GM13977 (cell line): Measurements from ENCODE around the gene ZMYND8.
A peak's percentile ranks its signal among the peaks of the same experiment; 100 is the strongest.
"Not testable (repeated sequence)": the region's sequence is repeated elsewhere in the genome, so short reads cannot be mapped to it uniquely, and the experiment has no call there.

ENCODE experiments used
- DNase-seq: peaks from one replicate; pipeline ENCODE4 v3.0.0; 2012; ENCODE audit warnings: low spot score
- in situ Hi-C: fragments of 300-500 bp; cut with MboI; formaldehyde crosslinking; loops from one replicate; pipeline ENCODE4 v1.12.0; 2022; ENCODE audit warnings: low sequenced_read_pairs, low pct_unique_long_range_greater_than_20kb, mixed read lengths, inconsistent platforms; ENCODE audit not compliant: unreplicated experiment
- TF ChIP-seq, protein P1 (sequence below): IDR thresholded peaks from 2 replicates; pipeline ENCODE4 v1.5.1; 2012; ENCODE audit warnings: mild to moderate bottlenecking, control low read depth; ENCODE audit not compliant: insufficient read depth; ENCODE audit errors: extremely low read depth, missing control alignments

ZMYND8 gene

DNA sequence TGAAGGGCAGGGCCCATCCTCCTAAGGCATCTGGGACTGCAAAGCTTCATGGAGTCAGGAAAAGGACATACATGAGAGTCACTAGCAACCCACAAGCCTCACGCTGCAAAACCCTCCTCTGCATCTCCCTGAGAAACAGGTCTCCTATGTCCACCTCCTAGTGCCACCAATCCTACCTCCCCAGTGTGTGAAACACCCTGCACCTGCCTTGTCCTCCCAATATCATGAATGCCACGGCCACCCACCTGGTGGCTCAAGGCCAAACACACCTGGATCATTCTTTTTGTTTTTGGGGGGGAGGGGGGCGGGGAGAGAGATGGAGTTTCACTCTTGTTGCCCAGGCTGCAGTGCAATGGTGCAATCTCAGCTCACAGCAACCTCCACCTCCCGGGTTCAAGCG, 90.5 kb downstream of the ZMYND8 start:
- TF ChIP-seq, protein P1, sequence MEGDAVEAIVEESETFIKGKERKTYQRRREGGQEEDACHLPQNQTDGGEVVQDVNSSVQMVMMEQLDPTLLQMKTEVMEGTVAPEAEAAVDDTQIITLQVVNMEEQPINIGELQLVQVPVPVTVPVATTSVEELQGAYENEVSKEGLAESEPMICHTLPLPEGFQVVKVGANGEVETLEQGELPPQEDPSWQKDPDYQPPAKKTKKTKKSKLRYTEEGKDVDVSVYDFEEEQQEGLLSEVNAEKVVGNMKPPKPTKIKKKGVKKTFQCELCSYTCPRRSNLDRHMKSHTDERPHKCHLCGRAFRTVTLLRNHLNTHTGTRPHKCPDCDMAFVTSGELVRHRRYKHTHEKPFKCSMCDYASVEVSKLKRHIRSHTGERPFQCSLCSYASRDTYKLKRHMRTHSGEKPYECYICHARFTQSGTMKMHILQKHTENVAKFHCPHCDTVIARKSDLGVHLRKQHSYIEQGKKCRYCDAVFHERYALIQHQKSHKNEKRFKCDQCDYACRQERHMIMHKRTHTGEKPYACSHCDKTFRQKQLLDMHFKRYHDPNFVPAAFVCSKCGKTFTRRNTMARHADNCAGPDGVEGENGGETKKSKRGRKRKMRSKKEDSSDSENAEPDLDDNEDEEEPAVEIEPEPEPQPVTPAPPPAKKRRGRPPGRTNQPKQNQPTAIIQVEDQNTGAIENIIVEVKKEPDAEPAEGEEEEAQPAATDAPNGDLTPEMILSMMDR: no peak
- in situ Hi-C loops: loop anchor here (10.0 kb wide), 1 partner anchor 119 kb away; no protein-coding TSS in a partner anchor
- DNase-seq: no peak

DNA sequence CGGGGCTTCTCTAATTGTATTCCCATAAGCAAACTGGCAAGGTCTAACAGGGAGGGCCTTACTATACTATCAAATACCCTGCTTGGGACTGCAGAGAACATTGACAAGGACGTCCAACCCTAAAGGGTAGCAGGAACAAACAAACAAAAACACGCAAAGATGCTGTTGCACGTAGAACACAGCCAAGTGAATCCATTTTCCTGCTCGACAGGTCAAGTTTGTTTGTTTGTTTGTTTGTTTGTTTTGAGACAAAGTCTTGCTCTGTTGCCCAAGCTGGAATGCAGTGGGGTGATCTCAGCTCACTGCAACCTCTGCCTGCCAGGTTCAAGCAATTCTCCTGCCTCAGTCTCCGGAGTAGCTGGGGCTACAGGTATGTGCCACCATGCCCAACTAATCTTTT, 91.3 kb downstream of the ZMYND8 start:
- no peak for DNase-seq
- in situ Hi-C loops: loop anchor here (10.0 kb wide), 1 partner anchor 120 kb away; no protein-coding TSS in a partner anchor
- TF ChIP-seq, protein P1: no peak

DNA sequence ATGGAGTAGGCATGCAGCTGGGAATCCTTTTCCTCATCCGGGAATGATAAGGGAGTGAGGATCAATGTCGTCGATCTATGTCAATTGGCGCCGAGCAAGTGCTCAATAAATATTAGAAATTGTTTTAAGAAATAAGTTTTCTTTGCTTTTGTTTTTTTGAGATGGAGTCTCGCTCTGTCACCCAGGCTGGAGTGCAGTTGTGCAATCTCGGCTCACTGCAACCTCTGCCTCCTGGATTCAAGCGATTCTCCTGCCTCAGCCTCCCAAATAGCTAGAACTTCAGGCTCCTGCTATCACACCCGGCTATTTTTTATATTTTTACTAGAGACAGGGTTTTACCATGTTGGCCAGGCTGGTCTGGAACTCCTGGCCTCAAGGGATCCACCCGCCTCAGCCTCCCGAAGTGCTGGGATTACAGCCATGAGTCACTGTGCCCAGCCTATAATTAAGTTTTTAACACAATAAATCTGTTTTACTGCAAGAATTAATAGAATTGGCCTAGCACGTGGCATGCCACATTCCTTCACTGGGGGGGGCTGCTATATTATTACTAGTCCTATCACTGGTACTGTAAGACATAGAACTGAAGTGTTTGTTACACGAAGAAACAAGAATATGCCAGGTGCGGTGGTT, 92.2 kb downstream of the ZMYND8 start:
- not testable (repeated sequence) for DNase-seq
- in situ Hi-C loops: loop anchor here (10.0 kb wide), 1 partner anchor 121 kb away; no protein-coding TSS in a partner anchor

DNA sequence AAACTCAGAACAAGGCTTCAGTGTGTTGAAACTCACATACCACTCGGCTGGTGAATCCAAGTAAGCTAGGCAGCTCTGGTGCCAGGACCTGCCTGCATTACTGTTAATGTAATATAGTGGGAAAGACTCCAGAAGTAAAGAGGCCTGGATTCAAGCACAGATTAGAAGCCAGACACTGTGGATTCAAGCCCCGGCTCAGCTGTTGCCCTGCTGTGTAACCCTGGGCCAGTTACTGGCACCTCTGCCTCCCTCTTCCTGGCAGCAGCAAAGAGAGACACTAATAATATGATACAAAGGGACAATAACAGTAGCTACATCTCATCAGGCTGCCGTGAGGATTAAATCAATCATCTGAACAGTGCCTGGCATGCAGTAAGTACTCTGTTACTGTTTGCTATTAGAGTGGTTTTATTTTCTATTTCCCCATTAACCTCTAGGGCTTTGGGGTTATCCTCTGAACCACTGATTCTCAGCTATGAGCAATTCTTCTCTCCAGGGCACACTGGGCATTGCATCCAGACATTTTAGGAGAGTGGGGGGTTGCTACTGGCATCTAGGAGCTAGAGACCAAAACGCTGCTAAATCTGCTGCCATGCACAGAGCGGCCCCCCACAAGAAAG, 92.9 kb downstream of the ZMYND8 start:
- no peak for DNase-seq
- TF ChIP-seq, protein P1: no peak
- in situ Hi-C loops: loop anchor here (10.0 kb wide), 1 partner anchor 121 kb away; no protein-coding TSS in a partner anchor

DNA sequence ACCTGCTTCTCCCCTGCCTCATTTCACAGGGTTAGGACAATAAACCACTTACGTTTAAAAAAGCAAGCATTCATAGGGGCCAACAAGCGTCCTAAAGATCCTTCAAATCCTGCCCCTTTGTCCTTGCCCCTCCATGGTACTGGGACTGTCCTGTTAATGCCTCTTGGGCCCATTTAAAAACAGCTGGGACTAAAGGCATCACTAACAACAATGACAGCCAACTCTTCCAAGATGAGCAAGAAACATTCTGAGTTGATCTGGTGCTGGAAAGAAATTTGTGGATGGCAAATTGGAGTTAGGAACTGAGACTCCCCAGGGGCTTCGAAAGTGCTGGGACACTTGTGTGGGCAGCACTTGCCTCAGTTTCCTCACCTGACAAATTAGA, 93.4 kb downstream of the ZMYND8 start:
- in situ Hi-C loops: loop anchor here (10.0 kb wide), 1 partner anchor 122 kb away; no protein-coding TSS in a partner anchor
- DNase-seq: no peak
- TF ChIP-seq, protein P1: no peak

DNA sequence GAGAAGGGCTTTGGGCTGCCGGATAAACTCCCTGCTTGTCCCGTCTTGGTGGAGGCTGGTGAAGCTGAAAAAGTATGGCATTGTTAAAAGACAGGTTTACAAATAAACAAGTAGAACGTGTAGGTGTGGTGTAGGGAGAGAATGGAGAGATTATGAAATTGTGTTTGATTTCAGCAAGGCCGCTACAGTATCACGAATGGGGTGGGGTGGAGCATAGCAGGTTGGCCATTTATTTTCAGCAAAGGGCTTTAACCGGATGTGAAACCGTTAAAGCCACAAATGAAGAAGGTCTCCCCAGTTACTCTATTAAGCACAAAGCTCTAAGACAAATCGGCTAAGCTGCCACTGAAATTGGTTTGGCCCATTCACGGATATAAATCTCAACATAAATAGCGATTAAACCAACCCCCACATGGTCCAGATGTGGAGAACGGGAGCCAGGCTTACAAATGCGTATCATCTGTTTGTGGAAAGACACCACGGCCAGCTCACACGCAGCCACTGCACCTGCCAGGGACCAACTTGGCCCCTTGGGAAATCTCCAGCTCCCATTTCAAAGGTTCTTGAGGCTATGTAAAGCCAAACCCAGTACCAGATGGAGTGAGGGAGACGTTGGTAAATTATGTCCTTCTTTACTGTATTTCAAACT, 94.0 kb downstream of the ZMYND8 start:
- in situ Hi-C loops: loop anchor here (10.0 kb wide), 1 partner anchor 122 kb away; no protein-coding TSS in a partner anchor
- TF ChIP-seq, protein P1: no peak
- DNase-seq: peak; percentile 65

DNA sequence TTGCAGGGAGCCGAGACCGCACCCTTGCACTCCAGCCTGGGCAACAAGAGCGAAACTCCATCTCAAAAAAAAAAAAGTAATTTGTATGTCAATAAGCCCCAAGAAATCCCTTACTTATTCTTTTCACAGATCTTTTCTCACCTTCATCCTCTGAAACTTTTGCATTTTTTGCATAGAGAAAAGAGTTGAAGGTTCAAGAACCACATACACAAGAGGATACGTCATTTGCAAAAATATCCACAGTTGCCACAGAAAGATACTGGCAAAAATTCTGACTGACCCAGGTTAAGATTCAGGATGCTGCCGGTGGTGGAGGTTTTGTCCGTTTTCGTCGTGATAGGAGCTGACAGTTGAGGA, 94.5 kb downstream of the ZMYND8 start:
- no peak for DNase-seq
- TF ChIP-seq, protein P1: no peak
- in situ Hi-C loops: loop anchor here (10.0 kb wide), 1 partner anchor 123 kb away; no protein-coding TSS in a partner anchor

DNA sequence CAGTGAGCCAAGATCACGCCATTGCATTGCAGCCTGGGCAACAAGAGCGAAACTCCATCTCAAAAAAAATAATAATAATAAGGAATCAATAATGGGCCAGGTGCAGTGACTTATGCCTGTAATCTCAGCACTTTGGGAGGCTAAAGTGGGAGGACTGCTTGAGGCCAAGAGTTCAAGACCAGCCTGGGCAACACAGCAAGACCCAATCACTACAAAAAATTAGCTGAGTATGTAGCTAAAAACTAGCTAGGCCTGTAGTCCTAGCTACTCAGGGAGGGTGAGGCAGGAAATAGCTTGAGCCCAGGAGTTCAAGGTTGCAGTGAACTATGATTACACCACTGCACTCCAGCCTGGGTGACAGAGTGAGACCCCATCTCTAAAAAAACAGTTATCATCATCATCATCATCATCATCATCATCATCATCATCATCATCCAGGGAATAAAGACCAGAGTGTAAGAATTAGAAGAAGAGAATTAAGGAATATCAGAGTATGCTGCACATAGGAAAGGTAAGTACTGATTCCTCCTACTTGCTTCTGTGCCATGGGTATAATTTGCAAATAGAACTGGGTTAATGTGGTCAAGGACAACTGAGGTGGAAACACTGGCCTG, 95.2 kb downstream of the ZMYND8 start:
- in situ Hi-C loops: loop anchor here (10.0 kb wide), 1 partner anchor 124 kb away; no protein-coding TSS in a partner anchor

DNA sequence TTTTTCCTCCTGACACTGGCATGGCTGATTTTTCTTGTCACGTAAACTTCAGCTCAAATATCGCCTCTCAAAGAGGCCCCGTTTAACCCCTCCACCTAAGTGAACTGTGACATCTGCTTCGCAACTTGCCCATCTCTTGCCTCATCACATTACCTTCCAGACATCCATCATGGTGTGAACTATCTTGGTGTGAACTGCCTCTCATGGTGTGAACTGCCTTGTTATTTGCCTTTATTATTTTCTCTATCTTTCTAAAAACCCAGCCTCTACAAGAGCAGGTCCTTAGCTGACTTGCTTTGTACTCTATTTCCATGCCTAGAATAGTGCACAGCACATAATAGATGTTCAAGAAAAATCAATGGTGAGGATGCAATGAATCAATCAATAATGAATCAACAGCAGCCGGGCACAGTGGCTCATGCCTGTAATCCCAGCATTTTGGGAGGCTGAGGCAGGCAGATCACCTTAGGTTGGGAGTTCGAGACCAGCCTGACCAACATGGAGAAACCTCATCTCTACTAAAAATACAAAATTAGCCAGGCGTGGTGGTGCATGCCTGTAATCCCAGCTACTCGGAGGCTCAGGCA, 95.9 kb downstream of the ZMYND8 start:
- in situ Hi-C loops: loop anchor here (10.0 kb wide), 1 partner anchor 124 kb away; no protein-coding TSS in a partner anchor
- DNase-seq: not testable (repeated sequence)

More for the DNA sequence above, 95.2 kb downstream of the ZMYND8 start:
- DNase-seq: not testable (repeated sequence)
